Upper lobe of right lung (tissue), 1 donor: ENCODE data around the gene CALCA. TPM values are rescaled to one million over a fixed set of nuclear protein-coding genes. Genes with fewer than 3 reads are reported as not detected.

Source experiments
- ATAC-seq: fragments of 200-7000 bp; cut with Tn5 transposase; one replicate; pipeline ENCODE4 v1.9.1; 2020; ENCODE audit warnings: mild to moderate bottlenecking, moderate library complexity
- DNase-seq: peaks from one replicate; pipeline ENCODE4 v3.0.0-alpha.2; 2020
- H3K27ac ChIP-seq: fragments of 200-600 bp; one replicate; pipeline ENCODE4 v1.8.0; 2022
- H3K27me3 ChIP-seq: fragments of 200-600 bp; one replicate; pipeline ENCODE4 v1.8.0; 2022; ENCODE audit warnings: mild to moderate bottlenecking
- H3K36me3 ChIP-seq: fragments of 200-600 bp; one replicate; pipeline ENCODE4 v1.8.0; 2022
- H3K4me1 ChIP-seq: fragments of 200-600 bp; one replicate; pipeline ENCODE4 v1.8.0; 2022
- H3K4me3 ChIP-seq: fragments of 200-600 bp; one replicate; pipeline ENCODE4 v1.8.0; 2022; ENCODE audit warnings: mild to moderate bottlenecking
- H3K9me3 ChIP-seq: fragments of 200-600 bp; one replicate; pipeline ENCODE4 v1.8.0; 2022
- CTCF ChIP-seq: fragments of 200-600 bp; IDR thresholded peaks from one replicate; pipeline ENCODE4 v1.8.0; 2022; ENCODE audit warnings: antibody characterized with exemption
- intact Hi-C: fragments of 100-400 bp; cut with DNase I; formaldehyde crosslinking; loops from one replicate; pipeline ENCODE4 v1.11.0; 2022
- total RNA-seq: library from RNA; stranded (reverse); fragmentation: NEBNext Ultra II Directional; extraction: Animal tissue kit (Norgen Biotek cat#: 25700); gene quantifications from one replicate; pipeline ENCODE4 v1.2.1, GENCODE V29; 2021
- donor health status: DM: no; HTN: yes; CAD: no; lungs with severe emphysema.

CALCA gene
- total RNA-seq, 1 donor from 2014 or later: not detected

DNA sequence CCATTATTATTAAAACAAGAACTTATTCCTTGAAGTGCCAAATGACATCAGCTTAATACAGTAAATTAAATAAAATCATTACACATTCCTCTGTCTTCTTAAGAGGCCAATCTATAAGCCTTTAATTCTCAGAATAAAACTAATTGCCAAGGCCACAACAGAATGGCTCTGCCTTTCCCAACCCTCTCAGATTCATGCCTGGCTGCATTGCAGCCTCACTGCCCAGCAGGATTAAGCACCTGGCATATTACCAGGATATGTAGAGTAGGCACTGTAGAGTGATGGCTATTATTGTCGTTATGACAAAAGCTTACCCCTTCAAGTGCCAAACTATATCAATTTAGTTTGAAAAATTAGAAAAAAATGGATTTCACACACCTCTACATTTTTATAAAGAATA lies 9.4 kb upstream of the CALCA start:
- H3K27ac ChIP-seq: no peak overlapping the region
- DNase-seq: no peak

DNA sequence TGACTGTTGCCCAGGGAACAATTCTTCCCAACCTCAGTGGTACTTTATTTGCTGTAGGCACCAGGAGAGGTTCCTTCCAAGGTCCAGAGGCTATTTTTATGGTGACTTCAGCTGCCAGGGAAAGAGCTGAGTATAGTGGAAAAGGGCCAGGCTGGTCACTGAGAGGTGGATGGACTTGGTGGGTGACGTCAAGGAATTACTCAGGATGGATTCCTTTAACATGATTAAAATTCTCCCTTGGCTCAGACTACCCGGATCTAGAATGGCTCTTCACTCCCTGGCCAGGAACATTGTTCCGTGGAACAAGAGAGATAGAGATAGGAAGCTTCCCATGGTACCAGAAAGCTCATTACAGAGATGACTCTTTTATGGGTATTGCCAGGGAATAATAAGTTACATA lies 8.7 kb upstream of the CALCA start:
- ATAC-seq: no peak
- H3K4me3 ChIP-seq: no peak overlapping the region
- H3K27me3 ChIP-seq: peaks cover 22% of the 10 kb centered on the region
- H3K9me3 ChIP-seq: no peaks in the 10 kb centered on the region
- intact Hi-C loops: no loop called here
- no peak for TF ChIP-seq CTCF
- DNase-seq: no peak
- no peaks in the 10 kb centered on the region for H3K36me3 ChIP-seq
- H3K4me1 ChIP-seq: no peaks in the 10 kb centered on the region
- no peak overlapping the region for H3K27ac ChIP-seq

More for the DNA sequence above, 9.4 kb upstream of the CALCA start:
- Histone ChIP-seq H3K4me3 (no peak overlapping the region), H3K36me3 (no peaks in the 10 kb centered on the region), H3K9me3 (no peaks in the 10 kb centered on the region), H3K4me1 (no peaks in the 10 kb centered on the region), H3K27me3 (peaks cover 21% of the 10 kb centered on the region)
- intact Hi-C loops: no loop called here
- ATAC-seq: no peak
- no peak for TF ChIP-seq CTCF

DNA sequence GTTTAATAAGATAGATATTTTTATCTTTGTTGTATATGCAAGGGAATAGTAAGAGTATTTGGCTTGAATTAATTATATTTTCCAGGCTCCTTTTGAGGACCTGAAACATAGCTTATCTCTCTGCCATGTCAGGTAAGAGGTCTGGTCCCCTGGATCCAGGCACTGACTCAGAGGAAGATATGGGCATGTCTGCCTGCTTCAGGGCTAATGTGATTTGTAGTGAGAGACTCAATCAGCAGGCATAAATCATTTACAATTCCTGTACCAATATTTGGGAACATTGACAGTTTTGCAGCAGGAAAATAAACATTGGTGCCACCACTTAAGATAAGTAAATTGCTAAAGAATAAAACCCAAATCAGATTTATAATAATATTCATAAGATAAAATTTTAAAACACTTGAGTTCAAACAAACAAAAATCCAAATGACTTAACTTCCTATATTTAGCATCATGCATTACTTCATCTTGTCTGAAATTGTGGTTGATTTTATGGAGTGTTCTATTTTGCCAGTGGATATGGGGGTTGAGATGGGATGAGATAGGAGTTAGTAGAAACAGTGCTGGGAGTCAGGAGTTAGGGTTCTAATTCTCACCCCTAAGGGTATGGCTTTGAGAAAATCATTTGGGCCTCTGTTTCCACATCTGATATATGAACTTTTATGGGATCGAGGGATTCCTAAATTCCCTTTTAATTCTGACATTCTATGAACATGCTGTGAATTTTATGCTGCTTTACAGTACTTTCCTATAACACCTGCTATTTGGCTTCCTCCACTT lies 5.1 kb upstream of the CALCA start:
- intact Hi-C loops: no loop called here
- H3K4me1 ChIP-seq: peaks cover 24% of the 10 kb centered on the region
- ATAC-seq: no peak
- H3K36me3 ChIP-seq: no peaks in the 10 kb centered on the region
- H3K27ac ChIP-seq: no peak overlapping the region
- no peak overlapping the region for H3K4me3 ChIP-seq
- no peak for DNase-seq
- no peak for TF ChIP-seq CTCF
- no peaks in the 10 kb centered on the region for H3K9me3 ChIP-seq
- H3K27me3 ChIP-seq: peaks cover 57% of the 10 kb centered on the region

DNA sequence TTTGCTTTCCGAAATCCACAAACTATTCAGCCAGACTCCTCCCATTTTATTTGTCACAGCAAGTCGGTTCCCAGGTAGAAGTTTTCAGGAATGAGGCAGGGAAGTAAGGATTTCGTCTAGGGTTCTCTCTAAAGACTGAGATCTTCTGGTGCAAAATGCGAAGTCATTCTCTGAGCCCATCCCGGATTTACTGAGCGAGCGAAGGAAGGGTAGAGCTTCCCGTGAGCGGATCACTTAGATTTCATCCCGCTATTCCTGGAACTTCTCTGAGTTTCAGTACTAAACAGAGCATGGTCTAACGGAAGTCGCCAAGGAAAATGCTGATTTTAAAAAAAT lies 3.1 kb upstream of the CALCA start:
- Histone ChIP-seq H3K9me3 (no peaks in the 10 kb centered on the region), H3K4me3 (peak overlapping the region; percentile 2), H3K27me3 (peaks cover 78% of the 10 kb centered on the region), H3K27ac (no peak overlapping the region), H3K36me3 (no peaks in the 10 kb centered on the region), H3K4me1 (peaks cover 31% of the 10 kb centered on the region)
- DNase-seq (no peak), ATAC-seq (no peak)
- TF ChIP-seq CTCF: no peak
- intact Hi-C loops: no loop called here

DNA sequence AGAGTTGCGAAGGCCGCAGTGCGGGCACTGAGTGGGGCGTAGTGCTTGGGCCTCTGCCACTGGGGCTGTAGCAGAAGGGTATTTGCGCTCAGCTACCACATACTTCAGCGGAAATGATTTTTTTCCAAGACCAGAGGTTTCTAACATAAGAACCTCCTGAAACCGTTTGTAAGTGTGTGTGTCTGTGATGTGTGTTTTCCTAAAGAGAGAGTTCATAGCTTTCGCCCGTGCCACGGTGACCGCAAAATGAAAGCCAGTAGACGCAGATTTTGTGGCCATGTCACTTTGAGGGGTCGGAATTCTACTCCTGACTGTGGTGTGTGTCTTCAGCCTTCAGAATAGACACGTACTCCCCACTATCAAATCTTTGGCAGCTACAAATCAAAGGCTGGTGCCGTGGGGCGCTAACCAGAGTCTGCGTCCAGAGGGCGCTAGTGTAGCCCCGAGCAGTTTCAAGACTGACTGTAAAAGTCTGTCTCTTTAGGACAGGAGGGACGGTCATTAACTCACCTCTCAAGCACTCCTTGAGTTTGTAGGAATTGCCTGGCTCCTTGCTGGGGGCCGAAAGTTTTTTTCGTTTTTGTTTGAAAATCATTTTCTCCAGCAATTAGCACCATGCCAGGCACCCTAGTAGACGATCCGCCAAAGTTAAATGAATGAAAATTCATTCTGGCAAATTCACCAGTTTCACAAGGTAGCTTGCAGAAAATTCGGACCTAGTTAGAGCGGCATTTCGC lies 2.5 kb upstream of the CALCA start:
- Histone ChIP-seq H3K4me3 (peak overlapping the region; percentile 11), H3K9me3 (no peaks in the 10 kb centered on the region), H3K4me1 (peaks cover 31% of the 10 kb centered on the region), H3K27me3 (peaks cover 83% of the 10 kb centered on the region), H3K36me3 (no peaks in the 10 kb centered on the region), H3K27ac (no peak overlapping the region)
- ATAC-seq (peak; percentile 71), DNase-seq (peak; percentile 68)
- peak; percentile 59 for TF ChIP-seq CTCF
- intact Hi-C loops: no loop called here
